Esophagus muscularis mucosa (tissue), 4 donors: ENCODE measurements around the gene TNFRSF14.

ENCODE experiments used
- EP300 ChIP-seq: sonication (generic); formaldehyde crosslinking; IDR thresholded peaks from one replicate; pipeline ENCODE4 v1.6.1; 2017; ENCODE audit warnings: antibody characterized with exemption
- POLR2AphosphoS5 ChIP-seq, 2 donors: sonication (generic); formaldehyde crosslinking; IDR thresholded peaks; one replicate each; pipeline ENCODE4 v1.6.1; 2017; ENCODE audit warnings: antibody characterized with exemption in 2 of 2
- TF ChIP-seq, protein P1 (sequence below), 3 experiments: fragments of 200-600 bp in 2 of 3; fragments of 450-650 bp in 1 of 3; sonication (generic) in 2 of 3; IDR thresholded peaks; one replicate each; pipeline ENCODE4 v1.5.1; 2017 to 2019; ENCODE audit warnings: antibody characterized with exemption in 3 of 3, mild to moderate bottlenecking in 2 of 3, moderate library complexity in 1 of 3

DNA sequence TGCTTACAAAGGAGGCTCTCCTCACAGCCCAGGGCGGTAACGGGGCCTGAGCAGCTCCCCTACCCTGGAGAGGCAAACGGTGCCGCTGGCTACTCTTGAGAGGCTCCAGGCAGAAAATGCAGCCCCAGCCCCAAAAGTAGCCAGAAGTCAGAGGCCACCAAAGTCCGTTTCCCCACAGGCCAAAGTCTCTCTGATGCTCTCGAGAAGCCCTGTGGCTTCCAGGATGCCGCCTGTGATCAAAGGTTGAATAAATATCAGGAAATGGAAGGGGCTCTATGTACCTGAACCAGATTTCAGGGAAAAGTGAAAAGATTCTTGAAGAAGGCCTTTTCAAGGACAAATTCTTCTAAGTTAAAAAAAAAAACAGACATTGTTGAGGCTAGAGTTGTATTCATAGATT is 33.9 kb upstream of the TNFRSF14 start:
- no peak for TF ChIP-seq EP300
- TF ChIP-seq, protein P1, sequence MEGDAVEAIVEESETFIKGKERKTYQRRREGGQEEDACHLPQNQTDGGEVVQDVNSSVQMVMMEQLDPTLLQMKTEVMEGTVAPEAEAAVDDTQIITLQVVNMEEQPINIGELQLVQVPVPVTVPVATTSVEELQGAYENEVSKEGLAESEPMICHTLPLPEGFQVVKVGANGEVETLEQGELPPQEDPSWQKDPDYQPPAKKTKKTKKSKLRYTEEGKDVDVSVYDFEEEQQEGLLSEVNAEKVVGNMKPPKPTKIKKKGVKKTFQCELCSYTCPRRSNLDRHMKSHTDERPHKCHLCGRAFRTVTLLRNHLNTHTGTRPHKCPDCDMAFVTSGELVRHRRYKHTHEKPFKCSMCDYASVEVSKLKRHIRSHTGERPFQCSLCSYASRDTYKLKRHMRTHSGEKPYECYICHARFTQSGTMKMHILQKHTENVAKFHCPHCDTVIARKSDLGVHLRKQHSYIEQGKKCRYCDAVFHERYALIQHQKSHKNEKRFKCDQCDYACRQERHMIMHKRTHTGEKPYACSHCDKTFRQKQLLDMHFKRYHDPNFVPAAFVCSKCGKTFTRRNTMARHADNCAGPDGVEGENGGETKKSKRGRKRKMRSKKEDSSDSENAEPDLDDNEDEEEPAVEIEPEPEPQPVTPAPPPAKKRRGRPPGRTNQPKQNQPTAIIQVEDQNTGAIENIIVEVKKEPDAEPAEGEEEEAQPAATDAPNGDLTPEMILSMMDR (IDR thresholded peaks at IDR 0.05), result no peak
- TF ChIP-seq POLR2AphosphoS5 (IDR thresholded peaks at IDR 0.05), result no peak
